GM21717 (cell line): ENCODE measurements around the gene DAZ2.
"Not testable (repeated sequence)": the region's sequence is repeated elsewhere in the genome, so short reads cannot be mapped to it uniquely, and the experiment has no call there.

Experiments
- ATAC-seq: cut with Tn5 transposase; IDR thresholded peaks from one replicate; pipeline ENCODE4 v1.9.1; 2021; ENCODE audit warnings: mild to moderate bottlenecking, moderate library complexity; ENCODE audit not compliant: unreplicated experiment

Gene DAZ2, protein sequence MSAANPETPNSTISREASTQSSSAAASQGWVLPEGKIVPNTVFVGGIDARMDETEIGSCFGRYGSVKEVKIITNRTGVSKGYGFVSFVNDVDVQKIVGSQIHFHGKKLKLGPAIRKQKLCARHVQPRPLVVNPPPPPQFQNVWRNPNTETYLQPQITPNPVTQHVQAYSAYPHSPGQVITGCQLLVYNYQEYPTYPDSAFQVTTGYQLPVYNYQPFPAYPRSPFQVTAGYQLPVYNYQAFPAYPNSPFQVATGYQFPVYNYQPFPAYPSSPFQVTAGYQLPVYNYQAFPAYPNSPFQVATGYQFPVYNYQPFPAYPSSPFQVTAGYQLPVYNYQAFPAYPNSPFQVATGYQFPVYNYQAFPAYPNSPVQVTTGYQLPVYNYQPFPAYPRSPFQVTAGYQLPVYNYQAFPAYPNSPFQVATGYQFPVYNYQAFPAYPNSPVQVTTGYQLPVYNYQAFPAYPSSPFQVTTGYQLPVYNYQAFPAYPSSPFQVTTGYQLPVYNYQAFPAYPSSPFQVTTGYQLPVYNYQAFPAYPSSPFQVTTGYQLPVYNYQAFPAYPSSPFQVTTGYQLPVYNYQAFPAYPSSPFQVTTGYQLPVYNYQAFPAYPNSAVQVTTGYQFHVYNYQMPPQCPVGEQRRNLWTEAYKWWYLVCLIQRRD

DNA sequence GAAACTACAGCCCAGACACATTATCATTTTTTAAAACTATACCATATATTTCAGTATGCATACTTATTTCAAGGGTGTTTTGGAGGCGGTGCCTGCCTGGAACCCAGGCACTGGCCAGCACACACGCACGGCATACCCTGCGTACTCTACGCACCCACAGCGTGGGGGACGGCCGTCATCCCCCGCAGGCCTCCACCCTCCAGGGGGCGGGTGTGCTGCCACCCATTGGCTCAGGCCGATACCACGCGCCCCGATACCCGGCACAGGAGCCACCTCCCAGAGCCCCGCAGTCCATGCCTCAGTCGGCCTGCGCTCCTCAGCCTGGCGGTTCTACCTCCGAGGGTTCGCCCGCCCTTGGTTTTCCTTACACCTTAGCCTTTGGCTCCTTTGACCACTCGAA is at the start of gene DAZ2:
DAZ2 (plus strand) TSS at position 301 of the 400 bp plus-strand sequence. CDS start 208 bp downstream, outside the sequence.
- not testable (repeated sequence) for ATAC-seq

GRCh38 chrY:23198908-23199307 is 20.4 kb upstream of the DAZ2 start, which contains the start of gene DAZ1:
TSS of gene DAZ1 (minus strand) at chrY:23199008. CDS start at chrY:23198800, 208 bp downstream.
- not testable (repeated sequence) for ATAC-seq

GRCh38 chrY:23207455-23207854 is 11.9 kb upstream of the DAZ2 start:
- not testable (repeated sequence) for ATAC-seq

DNA sequence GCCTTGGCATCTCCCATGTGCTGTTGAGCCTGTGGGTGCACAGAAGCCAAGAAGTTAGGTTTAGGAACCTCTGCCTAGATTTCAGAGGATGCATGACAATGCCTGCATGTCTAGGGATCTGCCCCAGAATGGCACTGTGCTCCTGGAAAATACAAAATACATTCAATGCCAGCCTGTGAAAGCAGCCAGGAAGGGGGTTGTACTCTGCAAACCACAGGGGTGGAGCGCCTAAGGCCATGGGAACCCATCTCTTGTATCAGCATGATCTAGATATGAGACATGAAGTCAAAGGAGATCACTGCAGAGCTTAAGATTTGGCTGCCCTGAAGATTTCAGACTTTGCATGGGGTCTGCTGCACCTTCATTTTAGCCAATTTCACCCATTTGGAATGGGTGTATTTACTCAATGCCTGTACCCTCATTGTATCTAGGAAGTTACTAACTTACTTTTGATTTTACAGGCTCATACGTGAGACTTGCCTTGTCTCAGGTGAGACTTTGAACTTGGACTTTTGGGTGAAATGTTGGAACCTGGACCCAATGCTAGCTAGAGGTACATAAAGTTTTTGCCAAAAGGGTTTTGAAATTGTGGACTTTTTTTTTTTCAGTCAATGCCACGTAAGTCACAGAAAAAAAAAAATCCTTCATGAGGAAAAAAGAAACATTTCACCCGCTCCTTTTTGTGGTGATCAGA is 9.4 kb upstream of the DAZ2 start:
- ATAC-seq = not testable (repeated sequence)

GRCh38 chrY:23210681-23211080 is 8.7 kb upstream of the DAZ2 start:
- not testable (repeated sequence) for ATAC-seq
